Smooth muscle cell of the brain vasculature (primary cell): ENCODE measurements around the gene MCOLN2.
"Not testable (repeated sequence)": the region's sequence is repeated elsewhere in the genome, so short reads cannot be mapped to it uniquely, and the experiment has no call there.

Experiments used
- DNase-seq: peaks from one replicate; pipeline ENCODE4 v3.0.0-alpha.2; 2012; ENCODE audit warnings: low read depth, low spot score

MCOLN2 gene

DNA sequence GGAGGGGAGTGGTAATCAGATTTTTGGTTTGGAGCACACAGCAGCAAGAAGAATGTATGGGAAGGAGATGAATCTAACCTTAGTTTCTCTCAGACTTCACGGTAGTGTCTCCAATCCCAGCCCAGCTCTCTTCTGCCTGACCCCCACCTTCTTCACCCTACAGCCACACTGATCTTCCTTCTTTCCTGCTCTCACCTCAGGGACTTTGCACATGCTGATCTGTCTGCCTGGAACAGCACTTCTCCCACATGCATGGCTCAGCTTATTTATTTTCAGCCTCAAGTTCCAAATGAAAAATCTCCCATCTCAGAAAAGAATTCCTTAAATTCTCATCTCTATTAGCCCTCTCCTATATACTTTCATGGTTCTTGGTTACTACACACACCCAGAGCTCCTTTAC lies 55.1 kb downstream of the MCOLN2 start:
- no peak for DNase-seq

DNA sequence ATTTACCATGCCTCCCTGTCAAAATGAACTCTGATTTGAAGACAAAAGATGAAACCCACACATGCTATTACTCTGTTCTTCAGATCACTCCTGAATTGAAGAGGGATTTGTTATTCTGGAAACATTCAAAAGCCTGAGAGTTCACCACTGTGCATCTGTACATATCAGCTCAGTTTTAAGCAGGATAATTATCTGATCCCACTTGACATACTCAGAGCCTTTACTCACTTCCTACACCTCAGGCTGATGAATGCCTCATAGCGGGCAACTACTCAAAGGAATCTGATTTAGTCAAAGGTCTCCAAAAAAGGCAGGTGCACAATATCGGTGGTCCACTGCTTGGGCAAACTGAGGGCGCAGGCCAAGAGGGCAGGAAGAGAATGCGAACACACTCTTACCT lies 56.4 kb downstream of the MCOLN2 start:
- no peak for DNase-seq

DNA sequence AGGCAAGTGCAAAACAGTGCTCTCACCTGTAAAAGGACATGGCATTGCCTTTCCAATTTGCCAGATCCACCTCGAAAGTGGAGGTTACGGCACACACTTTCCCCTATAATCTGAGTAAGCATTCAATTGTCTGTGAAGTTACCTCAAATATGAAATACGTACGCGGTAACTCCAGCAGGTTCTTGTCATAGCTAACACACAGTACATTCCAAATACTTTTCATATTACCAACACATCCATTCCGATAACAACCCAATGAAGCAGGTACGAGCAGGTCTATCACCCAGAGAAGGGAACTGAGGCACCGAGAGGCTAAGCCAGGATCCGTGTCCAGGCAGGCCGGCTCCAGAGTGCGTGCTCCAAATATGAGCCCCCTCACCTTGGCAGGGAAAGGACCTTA lies 57.2 kb downstream of the MCOLN2 start:
- DNase-seq = no peak

DNA sequence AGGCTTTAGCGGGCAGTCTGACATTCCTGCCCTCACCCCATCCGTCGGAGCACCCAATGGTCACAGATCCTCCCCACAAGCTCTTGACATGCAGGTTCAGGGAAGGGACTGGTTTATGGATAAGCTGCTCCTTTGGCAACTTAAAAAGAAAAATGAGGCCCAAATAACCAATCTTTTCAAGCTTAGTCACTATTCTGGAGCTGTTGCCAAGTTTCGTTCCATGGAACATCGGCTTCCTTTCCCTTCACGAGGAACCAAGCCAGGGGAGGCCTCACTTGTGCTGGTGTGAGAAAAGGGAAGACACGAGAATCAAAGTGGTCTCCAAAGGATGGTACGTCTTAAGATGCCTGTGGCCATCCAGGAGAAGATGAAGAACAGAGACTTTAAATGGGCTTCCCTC lies 57.8 kb downstream of the MCOLN2 start:
- no peak for DNase-seq

DNA sequence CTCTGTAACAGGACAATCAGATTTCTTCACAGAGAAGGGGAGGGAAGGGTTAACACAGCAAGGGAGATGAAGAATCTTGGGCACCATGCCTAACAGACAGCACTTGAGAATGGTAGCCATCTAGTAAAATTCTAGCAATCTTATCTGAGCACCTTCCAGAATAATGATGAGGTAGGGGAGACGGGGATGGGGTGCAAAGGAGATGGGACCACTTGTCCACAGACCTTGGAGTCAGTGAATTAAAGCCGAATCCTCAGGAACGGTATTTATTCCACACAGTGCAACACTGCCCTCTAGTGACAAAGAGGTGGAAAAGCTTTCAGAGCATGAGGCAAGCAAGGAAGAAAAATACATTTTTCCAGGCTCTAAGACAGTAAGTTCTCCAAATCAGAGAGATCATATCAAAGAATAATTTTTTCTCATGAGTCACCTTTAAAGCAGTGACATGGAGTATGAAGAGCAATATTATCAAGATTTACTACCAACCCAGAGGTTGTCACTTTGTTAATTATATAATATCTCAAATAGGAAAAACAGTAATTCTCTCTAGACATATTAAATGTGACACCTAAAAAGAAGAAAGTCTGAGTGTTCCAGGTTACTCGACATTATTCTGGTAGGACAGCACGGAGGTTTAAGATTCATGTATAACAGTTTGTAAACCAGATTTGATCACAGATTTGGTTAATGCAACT lies 60.6 kb downstream of the MCOLN2 start:
- peak; percentile 31 for DNase-seq

DNA sequence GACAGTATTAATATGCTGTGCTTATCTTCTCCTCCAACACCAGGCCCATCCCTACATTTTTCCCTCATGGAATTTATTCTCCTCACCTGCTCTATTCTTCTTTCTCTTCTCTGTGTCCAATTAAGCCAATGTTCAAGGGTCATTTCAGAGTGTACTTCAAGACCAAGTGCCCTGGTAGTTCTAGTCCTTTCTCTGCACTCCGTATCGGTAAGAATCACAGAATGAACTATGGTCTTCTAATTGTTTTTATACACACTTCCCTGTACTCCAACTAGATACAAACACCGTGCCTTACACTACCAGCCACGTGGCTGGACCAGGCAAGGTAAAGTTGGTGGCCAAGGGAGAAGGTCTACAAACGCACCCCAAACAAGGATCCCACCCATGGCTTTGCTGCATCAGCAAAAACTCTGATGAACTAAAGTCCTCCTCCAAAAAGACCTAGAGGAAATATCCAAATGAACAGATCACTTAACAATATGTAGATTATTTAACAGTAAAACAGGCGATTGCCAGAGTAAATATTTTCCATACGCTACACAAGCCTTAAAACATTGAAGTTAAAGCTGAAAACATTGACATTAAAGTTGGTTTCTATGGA lies 63.8 kb downstream of the MCOLN2 start:
- no peak for DNase-seq

DNA sequence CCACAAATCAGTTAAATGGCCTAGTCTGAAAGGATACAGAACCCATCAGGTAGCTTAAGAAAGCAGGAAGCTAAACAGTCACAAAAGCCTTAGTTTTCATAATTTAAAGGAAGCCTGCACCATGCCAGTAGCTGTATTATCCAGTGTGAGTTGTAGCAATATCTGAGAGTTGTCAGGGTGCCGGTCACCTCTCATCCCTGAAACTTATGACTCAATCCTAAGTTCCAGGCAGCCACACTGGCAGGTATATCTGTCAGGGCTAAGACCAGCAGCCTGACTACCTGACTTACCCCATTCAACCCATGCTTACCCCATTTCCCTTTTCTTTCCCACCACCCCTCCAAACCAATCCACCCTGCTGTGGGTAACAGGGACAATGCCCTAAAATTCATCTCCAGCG lies 66.1 kb downstream of the MCOLN2 start:
- no peak for DNase-seq

DNA sequence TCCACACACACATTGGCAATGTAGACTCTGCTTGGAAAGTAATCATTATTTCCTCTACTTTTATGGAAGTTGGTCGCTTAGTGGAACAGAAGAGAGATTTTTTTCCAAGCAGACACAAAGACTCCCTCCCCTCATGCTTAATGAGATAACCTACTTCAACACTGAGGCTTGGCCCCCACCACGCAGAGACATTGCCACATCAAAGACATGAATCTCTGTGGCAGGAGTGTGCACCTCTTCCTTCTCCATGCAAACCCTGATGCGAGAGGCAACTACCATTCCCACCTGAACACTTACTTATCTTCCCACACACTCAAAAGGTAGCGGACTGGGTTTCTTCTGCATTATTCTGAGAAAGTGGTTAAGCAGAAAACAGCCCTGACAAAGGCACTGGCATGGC lies 66.6 kb downstream of the MCOLN2 start:
- no peak for DNase-seq

DNA sequence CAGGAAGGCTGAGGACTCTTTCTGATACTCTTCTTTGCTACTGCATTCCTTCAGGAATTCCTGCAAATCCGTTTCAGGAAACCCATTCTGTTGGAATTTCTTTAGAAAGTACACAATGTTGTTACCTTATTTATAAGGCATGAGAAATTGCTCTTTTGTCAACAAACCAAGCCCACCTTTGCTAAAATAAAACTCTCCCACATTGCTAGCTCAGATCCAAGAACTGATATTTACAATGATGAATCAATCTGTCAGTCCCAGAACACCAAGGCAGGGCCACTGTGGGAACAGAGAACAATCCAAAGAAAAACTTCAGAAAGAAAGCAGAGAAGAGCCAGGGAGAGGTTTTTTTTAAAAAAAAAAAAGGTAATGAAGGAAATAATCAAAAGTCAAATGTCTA lies 67.3 kb downstream of the MCOLN2 start:
- DNase-seq = no peak

DNA sequence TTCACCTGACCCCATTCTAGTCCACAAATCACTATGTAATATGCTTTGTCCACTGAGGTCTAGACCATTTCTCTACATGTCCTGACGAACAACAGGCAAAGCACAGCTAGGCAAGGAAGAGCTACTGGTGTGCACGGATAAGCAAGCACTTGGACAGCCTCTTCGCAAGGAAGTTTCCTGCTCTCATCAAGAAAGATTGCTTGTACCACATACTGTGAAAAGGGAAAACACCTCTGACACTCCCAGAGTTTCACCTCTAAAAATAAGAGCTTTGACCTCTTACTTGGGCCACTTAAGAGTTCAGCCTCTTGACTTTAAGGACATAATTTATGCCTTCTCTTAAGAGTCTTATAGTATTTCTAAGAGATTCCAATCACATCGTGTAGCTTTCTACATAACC lies 67.9 kb downstream of the MCOLN2 start:
- DNase-seq = no peak

DNA sequence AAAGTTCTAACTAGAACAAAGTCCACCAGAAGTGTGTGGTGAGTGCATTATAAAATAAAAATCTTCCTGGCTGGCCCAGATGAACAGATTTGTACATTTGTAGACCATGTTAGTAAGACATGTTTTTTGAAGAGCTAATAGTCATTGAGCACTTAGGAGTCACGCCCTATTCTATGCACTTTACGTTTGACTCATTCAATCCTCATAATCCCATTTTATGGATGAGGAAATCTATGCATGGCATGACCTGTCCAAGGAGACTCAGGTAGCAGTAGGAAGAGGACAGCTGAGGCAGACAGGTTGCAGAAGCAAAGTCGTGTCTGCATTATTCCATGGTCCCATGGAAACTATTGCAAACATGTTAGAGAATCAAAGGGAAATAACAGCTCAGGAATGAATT lies 73.6 kb downstream of the MCOLN2 start:
- no peak for DNase-seq

DNA sequence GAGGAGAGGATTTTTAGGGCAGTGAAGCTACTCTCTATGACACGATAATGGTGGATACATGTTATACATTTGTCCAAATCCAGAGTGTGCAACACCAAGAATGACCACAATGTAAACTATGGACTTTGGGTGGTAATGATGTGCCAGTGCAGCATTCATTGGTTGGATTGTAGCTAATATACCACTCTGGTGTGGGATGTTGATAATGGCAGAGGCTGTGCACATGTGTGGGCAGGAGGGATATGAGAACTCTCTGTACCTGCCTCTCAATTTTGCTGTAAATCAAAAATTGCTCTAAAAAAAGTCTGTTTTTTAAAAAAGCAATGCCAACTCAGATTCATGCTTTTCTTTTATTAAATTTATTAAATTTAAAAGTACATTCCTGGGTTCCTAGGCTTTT lies 76.8 kb downstream of the MCOLN2 start:
- DNase-seq = no peak

DNA sequence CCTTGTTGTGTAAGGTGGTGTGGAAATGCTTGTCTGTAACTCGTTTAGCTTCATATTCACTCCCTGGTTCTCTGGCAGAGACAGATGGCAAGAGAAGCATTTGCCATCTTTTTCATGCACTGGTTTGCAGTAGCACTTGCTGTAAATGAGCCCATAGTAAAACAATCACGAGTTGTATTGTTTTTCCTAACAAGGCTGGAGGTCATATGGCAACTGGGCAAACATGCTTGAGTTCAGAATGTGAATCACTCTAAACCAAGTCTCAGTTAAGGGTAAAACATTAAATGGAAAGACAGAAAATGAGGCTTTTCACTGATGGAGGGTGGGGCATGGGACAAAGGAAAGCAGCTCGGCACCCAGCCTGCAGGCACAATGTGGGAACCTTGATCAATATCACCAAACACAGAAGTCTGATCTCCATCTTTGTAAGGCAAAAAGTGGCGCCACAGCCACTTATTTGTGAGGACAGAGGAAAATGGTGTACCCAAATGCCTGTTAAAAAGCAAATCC lies 77.4 kb downstream of the MCOLN2 start:
- no peak for DNase-seq

DNA sequence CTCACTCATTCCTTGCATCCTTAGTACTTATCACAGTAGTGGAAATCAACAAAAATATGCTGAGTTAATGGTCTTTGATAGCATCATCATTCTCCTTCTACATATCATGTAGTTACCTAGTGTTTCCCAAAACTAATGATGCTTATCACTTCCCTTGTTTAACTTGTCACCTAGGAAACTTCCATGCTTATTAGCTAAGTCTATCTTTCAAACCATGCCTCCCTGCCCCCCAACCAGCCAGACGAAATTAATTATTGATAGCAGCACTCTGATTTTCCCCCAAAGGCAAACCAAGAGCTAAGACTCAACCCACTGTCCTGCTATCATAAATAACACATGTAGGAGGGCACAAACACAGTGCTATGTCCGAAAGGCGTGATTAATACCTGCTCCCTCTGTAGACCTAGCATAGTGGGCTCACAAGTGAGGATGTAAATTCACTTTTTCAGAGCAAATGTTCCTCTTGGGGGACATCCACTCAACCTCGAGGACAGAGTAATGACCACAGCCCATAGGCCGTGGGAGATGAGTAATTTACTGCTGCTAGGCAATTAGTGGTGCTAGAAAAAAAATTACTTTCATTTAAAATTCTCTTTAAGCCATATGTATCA lies 78.1 kb downstream of the MCOLN2 start:
- no peak for DNase-seq

DNA sequence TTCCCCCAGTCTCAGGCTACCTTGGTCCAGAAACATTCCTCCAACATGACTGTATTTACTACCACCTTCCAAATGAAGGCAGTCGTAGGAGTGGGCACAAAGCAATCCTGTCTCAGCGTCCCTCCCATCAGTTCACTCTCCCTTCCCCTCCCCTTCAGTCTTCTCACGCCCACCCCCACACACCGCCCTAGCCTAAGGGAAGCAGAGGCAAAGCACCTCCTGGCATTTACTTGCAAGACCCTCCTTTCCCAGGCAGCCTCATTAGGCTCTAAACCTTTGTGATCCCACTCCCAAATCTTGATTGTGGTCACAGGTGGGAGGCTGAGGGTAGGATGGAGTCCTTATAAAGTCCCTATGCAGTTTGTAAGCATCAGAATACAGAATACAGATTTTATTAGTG lies 80.0 kb downstream of the MCOLN2 start:
- no peak for DNase-seq

DNA sequence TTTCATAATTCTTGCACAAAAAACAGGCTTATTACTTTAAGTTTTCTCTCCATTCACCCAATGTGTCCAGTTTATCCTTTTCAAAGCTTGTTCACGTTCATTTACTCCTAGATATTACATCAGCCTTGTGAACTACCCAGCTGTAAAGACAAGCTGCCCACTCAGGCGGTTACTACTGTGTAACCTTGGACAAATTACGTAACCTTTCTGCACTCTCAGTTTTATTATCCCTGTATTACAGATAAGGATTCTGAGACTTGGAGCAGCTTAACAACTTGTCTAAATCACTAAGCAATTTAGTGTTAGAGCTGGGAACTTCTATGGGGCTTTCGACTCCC lies 83.4 kb downstream of the MCOLN2 start:
- DNase-seq = no peak

DNA sequence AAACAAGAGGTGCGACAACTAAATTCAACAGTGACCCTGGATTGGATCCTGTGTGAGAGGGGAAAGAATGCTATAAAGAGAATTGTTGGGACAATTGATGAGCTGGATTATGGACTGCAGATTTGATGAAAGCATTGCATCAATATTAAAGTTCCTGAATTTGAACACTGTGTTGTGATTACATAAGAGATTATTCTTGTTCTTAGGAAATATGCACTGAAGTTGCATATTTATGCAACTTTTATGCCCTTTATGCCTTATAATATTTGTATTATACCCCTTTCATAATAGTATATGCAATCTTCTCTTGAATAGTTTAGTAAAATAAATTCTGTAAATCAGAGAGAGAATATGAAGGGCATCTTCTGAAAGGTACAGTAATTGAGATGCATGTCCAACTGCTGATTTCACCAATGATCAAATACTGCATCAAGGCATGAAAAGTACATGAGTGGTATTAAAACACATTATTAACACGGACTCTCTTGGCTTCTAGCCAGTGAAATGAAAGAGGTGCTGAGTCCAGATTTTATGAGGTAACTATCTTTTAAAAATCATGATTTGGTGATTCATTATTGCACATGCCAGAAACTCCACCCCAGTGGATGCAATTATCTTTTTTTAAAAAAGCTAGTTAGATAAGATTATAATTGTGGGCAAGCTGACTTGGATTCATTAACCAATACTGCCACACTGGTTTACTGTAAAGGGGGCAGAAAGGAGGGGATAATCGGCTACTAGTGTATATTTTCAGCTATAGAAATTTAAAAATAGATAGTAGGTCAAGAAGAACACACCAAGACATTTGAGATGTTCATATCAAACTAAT lies 84.0 kb downstream of the MCOLN2 start:
- no peak for DNase-seq

DNA sequence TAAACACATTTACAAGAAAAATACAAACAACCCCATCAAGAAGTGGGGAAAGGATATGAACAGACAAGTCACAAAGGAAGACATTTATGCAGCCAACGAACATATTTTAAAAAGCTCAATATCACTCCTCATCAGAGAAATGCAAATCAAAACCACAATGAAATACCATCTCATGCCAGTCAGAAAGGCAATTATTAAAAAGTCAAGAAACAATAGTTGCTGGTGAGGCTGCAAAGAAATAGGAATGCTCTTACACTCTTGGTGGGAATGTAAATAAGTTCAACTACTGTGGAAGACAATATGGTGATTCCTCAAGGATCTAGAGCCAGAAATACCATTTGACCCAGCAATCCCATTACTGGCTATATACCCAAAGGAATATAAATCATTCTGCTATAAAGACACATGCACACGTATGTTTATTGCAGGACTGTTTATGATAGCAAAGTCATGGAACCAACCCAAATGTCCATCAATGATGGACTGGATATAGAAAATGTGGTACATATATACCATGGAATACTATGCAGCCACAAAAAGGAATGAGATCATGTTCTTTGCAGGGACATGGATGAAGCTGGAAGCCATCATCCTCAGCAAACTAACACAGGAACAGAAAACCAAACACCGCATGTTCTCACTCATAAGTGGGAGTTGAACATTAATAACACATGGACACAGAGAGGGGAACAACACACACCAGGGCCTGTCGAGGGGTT lies 88.0 kb downstream of the MCOLN2 start:
- not testable (repeated sequence) for DNase-seq

DNA sequence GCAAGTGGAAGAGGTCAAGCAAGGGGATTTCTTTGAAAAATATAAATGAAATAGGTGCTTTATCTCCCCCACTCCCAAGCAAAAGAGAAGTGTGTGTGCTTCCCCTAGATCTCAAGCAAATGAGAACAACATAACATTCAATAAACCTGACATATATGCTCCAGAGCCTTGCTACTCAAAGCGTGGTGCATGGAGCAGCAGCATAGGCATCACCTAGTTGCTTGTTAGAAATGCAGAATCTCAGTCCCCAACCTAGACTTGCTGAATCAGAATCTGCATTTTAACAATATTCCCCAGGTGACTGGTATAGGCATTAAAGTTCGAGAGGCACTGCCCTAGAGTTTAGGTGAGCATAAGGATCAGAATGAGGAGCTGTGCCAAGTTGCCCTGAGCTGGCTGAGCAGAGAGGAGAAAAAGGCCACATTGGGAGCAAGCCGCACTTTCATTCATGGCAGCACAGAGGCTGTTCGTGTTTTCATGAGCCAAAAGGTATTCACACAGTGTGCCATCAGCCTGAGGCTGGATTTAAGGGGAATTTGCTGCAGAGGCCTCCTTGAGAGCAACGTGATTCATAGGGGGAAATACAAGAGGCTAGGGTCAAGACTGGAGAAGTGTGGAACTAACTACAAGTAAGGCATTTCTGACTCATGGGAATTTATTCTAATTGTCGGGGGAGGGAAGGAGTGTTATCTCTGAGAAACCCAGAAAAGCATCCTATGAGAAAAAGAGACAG lies 89.7 kb downstream of the MCOLN2 start:
- no peak for DNase-seq

DNA sequence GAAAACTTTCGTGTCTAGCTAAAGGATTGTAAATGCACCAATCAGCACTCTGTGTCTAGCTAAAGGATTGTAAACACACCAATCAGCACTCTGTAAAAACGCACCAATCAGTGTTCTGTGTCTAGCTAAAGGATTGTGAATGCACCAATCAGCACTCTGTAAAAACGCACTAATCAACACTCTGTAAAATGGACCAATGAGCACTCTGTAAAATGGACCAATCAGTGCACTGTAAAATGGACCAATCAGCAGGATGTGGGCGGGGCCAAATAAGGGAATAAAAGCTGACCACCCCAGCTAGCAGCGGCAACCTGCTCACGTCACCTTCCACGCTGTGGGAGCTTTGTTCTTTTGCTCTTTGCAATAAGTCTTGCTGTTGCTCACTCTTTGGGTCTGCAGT lies 94.2 kb downstream of the MCOLN2 start:
- DNase-seq = not testable (repeated sequence)

DNA sequence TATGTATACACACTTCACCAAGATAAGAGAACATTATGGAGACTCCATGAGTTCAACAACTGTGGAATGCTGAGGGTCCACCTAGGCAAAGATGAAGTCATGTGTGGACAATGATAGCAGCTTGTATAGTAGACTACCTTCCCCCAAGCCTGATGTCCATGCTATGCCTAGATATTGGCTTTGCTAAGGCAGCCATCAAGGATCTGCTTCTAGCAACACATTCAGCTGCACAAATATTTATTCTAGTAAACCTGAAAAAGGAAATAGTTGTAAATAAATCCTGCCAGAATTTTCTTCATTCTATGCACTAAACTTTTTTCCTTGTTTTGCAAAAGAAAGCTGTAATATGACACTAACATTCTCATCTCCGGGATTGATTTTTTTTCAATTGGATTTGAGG lies 96.9 kb downstream of the MCOLN2 start:
- no peak for DNase-seq
